GM23338 (cell line): Measurements from ENCODE around the gene VAMP3.

ENCODE experiments used
- CREB1 ChIP-seq: fragments of 250-450 bp; sonication (Bioruptor Pico); IDR thresholded peaks from 2 replicates; pipeline ENCODE4 v1.5.0; 2020; ENCODE audit warnings: low read depth, mild to moderate bottlenecking, moderate library complexity
- EZH2 ChIP-seq: fragments of 200-600 bp; sonication (generic); IDR thresholded peaks from one replicate; pipeline ENCODE4 v1.8.0; 2017; ENCODE audit warnings: antibody characterized with exemption, mild to moderate bottlenecking, low read depth; ENCODE audit not compliant: unreplicated experiment
- EZH2phosphoT487 ChIP-seq: fragments of 200-600 bp; sonication (generic); IDR thresholded peaks from one replicate; pipeline ENCODE4 v1.8.1; 2018; ENCODE audit warnings: antibody characterized with exemption; ENCODE audit not compliant: unreplicated experiment
- POLR2AphosphoS5 ChIP-seq: IDR thresholded peaks from 2 replicates; pipeline ENCODE4 v1.6.1; 2016; ENCODE audit warnings: antibody characterized with exemption, low read depth
- REST ChIP-seq: IDR thresholded peaks from one replicate; pipeline ENCODE4 v1.6.1; 2018; ENCODE audit warnings: antibody characterized with exemption; ENCODE audit not compliant: unreplicated experiment
- TF ChIP-seq, protein P1 (sequence below), 2 experiments: fragments of 200-600 bp in 1 of 2; sonication (generic) in 1 of 2; conservative IDR thresholded peaks; 2 replicates each; pipeline versions ENCODE4 v1.5.1 to v1.6.1; 2016 to 2017; ENCODE audit warnings: antibody characterized with exemption in 2 of 2, low read depth in 2 of 2, mild to moderate bottlenecking in 2 of 2, moderate library complexity in 1 of 2

DNA sequence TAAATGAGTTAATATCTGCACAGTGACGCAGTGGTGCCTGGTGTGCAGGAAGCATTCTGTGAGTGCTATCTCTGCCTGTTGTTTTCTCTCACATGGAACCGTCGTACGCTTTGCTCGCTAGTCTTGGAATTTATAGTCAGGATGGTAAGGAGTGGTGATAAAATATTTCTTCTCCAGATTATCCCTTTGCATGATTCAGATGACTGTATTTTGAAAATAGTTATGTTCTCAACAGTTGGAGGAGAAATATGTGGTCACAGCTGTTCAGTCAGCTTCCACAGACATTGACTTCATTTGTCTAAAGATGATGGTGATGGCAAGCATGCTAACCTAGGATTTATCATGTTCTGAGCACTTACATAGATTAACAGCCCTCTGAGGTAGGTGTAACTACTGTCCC is 41.3 kb upstream of the VAMP3 start:
- TF ChIP-seq, protein P1, sequence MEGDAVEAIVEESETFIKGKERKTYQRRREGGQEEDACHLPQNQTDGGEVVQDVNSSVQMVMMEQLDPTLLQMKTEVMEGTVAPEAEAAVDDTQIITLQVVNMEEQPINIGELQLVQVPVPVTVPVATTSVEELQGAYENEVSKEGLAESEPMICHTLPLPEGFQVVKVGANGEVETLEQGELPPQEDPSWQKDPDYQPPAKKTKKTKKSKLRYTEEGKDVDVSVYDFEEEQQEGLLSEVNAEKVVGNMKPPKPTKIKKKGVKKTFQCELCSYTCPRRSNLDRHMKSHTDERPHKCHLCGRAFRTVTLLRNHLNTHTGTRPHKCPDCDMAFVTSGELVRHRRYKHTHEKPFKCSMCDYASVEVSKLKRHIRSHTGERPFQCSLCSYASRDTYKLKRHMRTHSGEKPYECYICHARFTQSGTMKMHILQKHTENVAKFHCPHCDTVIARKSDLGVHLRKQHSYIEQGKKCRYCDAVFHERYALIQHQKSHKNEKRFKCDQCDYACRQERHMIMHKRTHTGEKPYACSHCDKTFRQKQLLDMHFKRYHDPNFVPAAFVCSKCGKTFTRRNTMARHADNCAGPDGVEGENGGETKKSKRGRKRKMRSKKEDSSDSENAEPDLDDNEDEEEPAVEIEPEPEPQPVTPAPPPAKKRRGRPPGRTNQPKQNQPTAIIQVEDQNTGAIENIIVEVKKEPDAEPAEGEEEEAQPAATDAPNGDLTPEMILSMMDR (conservative IDR thresholded peaks at IDR 0.05; ENCODE audit: low read depth in 2 of 2): no peak
- no peak for TF ChIP-seq POLR2AphosphoS5
- no peak for TF ChIP-seq CREB1
- TF ChIP-seq EZH2: no peak
- TF ChIP-seq REST: no peak
- no peak for TF ChIP-seq EZH2phosphoT487
